Spleen (tissue), 11 donors: ENCODE measurements around the gene TAGAP. TPM values are rescaled to one million over a fixed set of nuclear protein-coding genes. Genes with fewer than 3 reads are reported as not detected.

Source experiments
- DNase-seq: peaks from one replicate; pipeline ENCODE4 v3.0.0-alpha.2; 2020
- H3K27ac ChIP-seq, 8 donors: fragments of 200-600 bp; sonication (generic) in 7 of 8; 1 replicate in 4 of 8; 2 replicates in 4 of 8; pipeline versions ENCODE4 v1.5.0 to v1.8.0; 2016 to 2021; ENCODE audit warnings: inconsistent platforms in 4 of 8, mild to moderate bottlenecking in 4 of 8, moderate library complexity in 1 of 8
- H3K27me3 ChIP-seq, 7 donors: fragments of 200-600 bp; sonication (generic) in 6 of 7; replicated peaks in 1 of 7; 1 replicate in 4 of 7; 2 replicates in 3 of 7; pipeline versions ENCODE4 v1.5.0 to v1.8.0; 2016 to 2021; ENCODE audit warnings: inconsistent platforms in 3 of 7, mild to moderate bottlenecking in 1 of 7
- H3K36me3 ChIP-seq, 6 donors: fragments of 200-600 bp; sonication (generic) in 5 of 6; 1 replicate in 4 of 6; 2 replicates in 2 of 6; pipeline versions ENCODE4 v1.5.0 to v1.8.0; 2016 to 2021; ENCODE audit warnings: inconsistent platforms in 2 of 6
- H3K4me1 ChIP-seq, 6 donors: fragments of 200-600 bp; sonication (generic) in 5 of 6; 1 replicate in 3 of 6; 2 replicates in 3 of 6; pipeline versions ENCODE4 v1.5.0 to v1.8.0; 2016 to 2021; ENCODE audit warnings: inconsistent platforms in 3 of 6
- H3K4me3 ChIP-seq, 8 donors: fragments of 200-600 bp; sonication (generic) in 7 of 8; 1 replicate in 4 of 8; 2 replicates in 4 of 8; pipeline versions ENCODE4 v1.5.0 to v1.8.0; 2016 to 2021; ENCODE audit warnings: inconsistent platforms in 4 of 8, mild to moderate bottlenecking in 4 of 8, moderate library complexity in 2 of 8
- H3K9me3 ChIP-seq, 8 donors: fragments of 200-600 bp; sonication (generic) in 7 of 8; 1 replicate in 4 of 8; 2 replicates in 4 of 8; pipeline versions ENCODE4 v1.5.0 to v1.8.0; 2016 to 2021; ENCODE audit warnings: inconsistent platforms in 4 of 8
- CTCF ChIP-seq, 11 experiments: fragments of 200-600 bp in 7 of 11; fragments of 450-650 bp in 4 of 11; sonication (generic) in 4 of 11; IDR thresholded peaks in 8 of 11; conservative IDR thresholded peaks in 3 of 11; 1 replicate in 7 of 11; 2 replicates in 4 of 11; pipeline versions ENCODE4 v1.4.0 to v1.8.0; 2016 to 2021; ENCODE audit warnings: antibody characterized with exemption in 11 of 11, inconsistent platforms in 4 of 11, mild to moderate bottlenecking in 1 of 11
- POLR2A ChIP-seq, 3 donors: fragments of 450-650 bp; IDR thresholded peaks; one replicate each; pipeline ENCODE4 v1.5.1; 2017; ENCODE audit warnings: antibody characterized with exemption in 3 of 3, mild to moderate bottlenecking in 1 of 3
- POLR2AphosphoS5 ChIP-seq, 3 donors: sonication (generic); formaldehyde crosslinking; IDR thresholded peaks; one replicate each; pipeline ENCODE4 v1.5.1; 2017; ENCODE audit warnings: antibody characterized with exemption in 3 of 3
- WGBS, 5 donors: extraction: QIAGEN DNeasy Blood & Tissue Kit in 3 of 5; methylation state at CpG; one replicate each; pipeline versions ENCODE4 v1.1.5 to v1.1.7; 2013 to 2018; 5-methylcytosine and 5-hydroxymethylcytosine counted together
- intact Hi-C: fragments of 100-400 bp; cut with DNase I; formaldehyde crosslinking; loops from one replicate; pipeline ENCODE4 v1.15.0; 2023; ENCODE audit warnings: low total_unique reads
- polyA plus RNA-seq, 3 donors: library from polyadenylated mRNA; stranded (reverse); fragments of 200-250 nt; gene quantifications; one replicate each; pipeline ENCODE4 v1.2.1, GENCODE V29; 2013
- total RNA-seq, 7 donors: library from RNA; depleted of rRNA in 3 of 7; stranded (reverse); fragments of >200 nt in 3 of 7; fragmentation: NEBNext Ultra II Directional in 4 of 7; extraction: Animal tissue kit (Norgen Biotek cat#: 25700) in 4 of 7; gene quantifications; one replicate each; pipeline versions ENCODE4 v1.1.0 to v1.2.1, GENCODE V29; 2016 to 2021
- donor health status: healthy with polysubstance abuse.
- donor health status: DM: no; HTN: no; CAD: no; lungs with moderate emphysema.
- donor health status: DM: no; HTN: no; CAD: no.
- donor health status: Bipolar disorder and iron deficiency.
- donor health status: healthy.
- donor health status: DM: no; HTN: no; CAD: no.
- donor health status: DM: yes; HTN: yes; CAD: no.

The TAGAP gene
- total and polyA plus RNA-seq, 10 donors = 13.6 to 63.9 (median 44.2) TPM

DNA sequence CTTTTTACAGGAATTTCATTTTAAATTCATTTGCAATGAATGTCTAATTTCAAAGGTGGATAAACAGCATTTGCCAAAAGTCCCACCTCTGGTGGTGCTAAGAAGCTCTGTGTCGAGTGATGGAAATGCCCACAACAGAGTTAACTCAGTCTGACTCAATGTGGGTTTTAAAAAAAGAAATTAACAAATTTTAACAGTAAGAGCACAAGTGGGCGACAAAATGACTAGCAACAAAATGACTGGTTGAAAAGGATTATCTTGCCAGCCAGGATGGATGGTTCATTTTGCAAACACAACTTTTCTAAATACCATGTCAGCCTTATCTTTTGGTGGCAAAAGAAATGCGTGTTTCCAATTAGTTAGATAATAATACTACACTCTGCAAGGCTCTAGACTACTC, 14.3 kb upstream of the TAGAP start:
- H3K4me1 ChIP-seq = peaks cover 36 to 70% (median 59%) of the 10 kb centered on the region in 6 donors
- H3K27ac ChIP-seq = no peak overlapping the region
- intact Hi-C loops = no loop called here
- WGBS, 5 donors = 65 to 74% (median 72%) methylated on average over 3 of the region's 3 CpGs
- TF ChIP-seq CTCF (IDR thresholded peaks at IDR 0.05 in 8 of 11, conservative IDR thresholded peaks at IDR 0.05 in 3 of 11) = no peak
- no peak for TF ChIP-seq POLR2A (IDR thresholded peaks at IDR 0.05)
- TF ChIP-seq POLR2AphosphoS5 (IDR thresholded peaks at IDR 0.05) = no peak
- DNase-seq = no peak
- no peaks in the 10 kb centered on the region for H3K9me3 ChIP-seq
- H3K4me3 ChIP-seq = no peak overlapping the region
- no peaks in the 10 kb centered on the region for H3K36me3 ChIP-seq
- H3K27me3 ChIP-seq = no peaks in the 10 kb centered on the region

DNA sequence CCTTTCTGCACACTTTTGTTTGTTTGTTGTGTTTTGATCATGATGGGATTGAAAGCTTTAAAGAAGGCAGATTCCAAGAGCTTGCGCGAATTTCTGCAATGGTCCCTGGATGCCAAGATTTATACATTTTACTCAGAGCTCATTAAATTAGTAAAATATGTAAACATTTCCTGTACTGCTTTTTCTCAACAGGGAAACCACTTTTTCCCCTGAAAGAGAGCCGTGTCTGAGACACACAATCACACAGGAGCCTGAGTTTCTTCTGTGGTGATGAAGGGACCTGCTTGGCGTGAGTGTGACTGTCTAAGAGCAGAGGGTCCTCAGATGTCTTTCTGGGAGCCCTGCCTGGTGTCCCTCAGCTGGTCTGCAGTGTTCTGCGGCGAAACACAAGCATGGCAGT, 12.1 kb upstream of the TAGAP start:
- intact Hi-C loops = no loop called here
- Histone ChIP-seq H3K4me3 (peak overlapping the region in 1 of 8 donors; percentile 44), H3K4me1 (peaks cover 26 to 70% (median 53%) of the 10 kb centered on the region in 6 donors), H3K27me3 (peaks cover 0 to 5% (median 0%) of the 10 kb centered on the region in 7 donors), H3K27ac (peak overlapping the region; percentile 3 to 89 (median 83)), H3K9me3 (no peaks in the 10 kb centered on the region), H3K36me3 (no peaks in the 10 kb centered on the region)
- DNase-seq = no peak
- WGBS, 5 donors = 53 to 64% (median 55%) methylated on average over 6 of the region's 6 CpGs
- TF ChIP-seq CTCF (IDR thresholded peaks at IDR 0.05 in 8 of 11, conservative IDR thresholded peaks at IDR 0.05 in 3 of 11) (no peak), POLR2AphosphoS5 (IDR thresholded peaks at IDR 0.05) (no peak), POLR2A (IDR thresholded peaks at IDR 0.05) (no peak)

- H3K27me3 ChIP-seq = peaks cover 0 to 5% (median 0%) of the 10 kb centered on the region in 7 donors
- DNase-seq = no peak
- intact Hi-C loops = no loop called here
- peak overlapping the region; percentile 3 to 89 (median 83) for H3K27ac ChIP-seq
- peaks cover 26 to 68% (median 48%) of the 10 kb centered on the region in 6 donors for H3K4me1 ChIP-seq
- TF ChIP-seq POLR2AphosphoS5 (IDR thresholded peaks at IDR 0.05) (no peak), CTCF (IDR thresholded peaks at IDR 0.05 in 8 of 11, conservative IDR thresholded peaks at IDR 0.05 in 3 of 11) (no peak), POLR2A (IDR thresholded peaks at IDR 0.05) (no peak)
- no peaks in the 10 kb centered on the region for H3K36me3 ChIP-seq
- WGBS, 5 donors = 13 to 38% (median 15%) methylated on average over 2 of the region's 2 CpGs
- H3K9me3 ChIP-seq = no peaks in the 10 kb centered on the region
- H3K4me3 ChIP-seq = peak overlapping the region in 1 of 8 donors; percentile 44
Measured at GRCh38 chr6:159056432-159056831, 11.6 kb upstream of the TAGAP start.

- WGBS, 5 donors = 2 to 14% (median 7%) methylated on average over 3 of the region's 3 CpGs
- Histone ChIP-seq H3K4me3 (peak overlapping the region in 1 of 8 donors; percentile 44), H3K4me1 (peaks cover 23 to 64% (median 45%) of the 10 kb centered on the region in 6 donors), H3K36me3 (no peaks in the 10 kb centered on the region), H3K27ac (peak overlapping the region in 7 of 8 donors; percentile 75 to 89 (median 85)), H3K27me3 (peaks cover 0 to 5% (median 0%) of the 10 kb centered on the region in 7 donors), H3K9me3 (no peaks in the 10 kb centered on the region)
- intact Hi-C loops = no loop called here
- TF ChIP-seq POLR2AphosphoS5 (IDR thresholded peaks at IDR 0.05) (no peak), POLR2A (IDR thresholded peaks at IDR 0.05) (no peak), CTCF (IDR thresholded peaks at IDR 0.05 in 8 of 11, conservative IDR thresholded peaks at IDR 0.05 in 3 of 11) (no peak)
- no peak for DNase-seq
Measured at GRCh38 chr6:159056003-159056402, 11.2 kb upstream of the TAGAP start.
